Measurements from ENCODE around the gene EPB41L2. TPM values are rescaled to one million over a fixed set of nuclear protein-coding genes. Genes with fewer than 3 reads are reported as not detected.
A peak's percentile ranks its signal among the peaks of the same experiment; 100 is the strongest.

Gene EPB41L2
- total RNA-seq, 1 donor, result 47.4 TPM

DNA sequence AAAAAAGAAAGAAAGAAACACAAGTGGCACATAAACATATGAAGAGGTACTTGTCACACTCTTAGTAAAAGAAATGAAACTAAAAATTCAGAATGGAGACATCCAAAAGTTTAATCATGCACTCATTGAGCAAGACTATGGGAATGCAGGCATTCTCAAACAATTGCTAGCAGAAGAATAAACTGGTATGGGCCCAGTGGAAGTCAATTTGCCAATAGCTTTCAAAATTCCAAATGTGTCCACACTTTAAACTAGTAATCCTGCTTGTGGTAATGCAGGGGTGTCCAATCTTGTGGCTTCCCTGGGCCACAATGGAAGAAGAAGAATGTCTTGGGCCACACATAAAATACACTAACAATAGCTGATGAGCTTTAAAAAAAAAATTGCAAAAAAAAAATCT lies 97.4 kb downstream of the EPB41L2 start:
- Histone ChIP-seq H2AFZ (ENCODE audit: low read length) (no peak overlapping the region), H3K9me3 (ENCODE audit: low read depth, low read length) (no peaks in the 10 kb centered on the region), H4K20me1 (ENCODE audit: insufficient read depth, low read length) (no peaks in the 10 kb centered on the region), H3K79me2 (ENCODE audit: insufficient read depth, low read length) (peaks cover 73% of the 10 kb centered on the region), H3K4me1 (ENCODE audit: insufficient read depth, low read length) (peaks cover 54% of the 10 kb centered on the region), H3K36me3 (ENCODE audit: insufficient read depth, low read length) (no peaks in the 10 kb centered on the region), H3K4me2 (ENCODE audit: insufficient read depth, low read length) (peak overlapping the region; percentile 58), H3K27me3 (ENCODE audit: insufficient read depth, low read length) (no peaks in the 10 kb centered on the region), H3K4me3 (ENCODE audit: insufficient read depth, low read length) (no peak overlapping the region), H3K27ac (ENCODE audit: low read depth, low read length) (peak overlapping the region; percentile 41)
- DNase-seq (ENCODE audit: insufficient read length, low spot score, missing footprints), result no peak
- no peak for TF ChIP-seq CTCF (IDR thresholded peaks at IDR 0.05; ENCODE audit: extremely low read depth, low read depth, low read length)

GRCh38 chr6:130964808-130965604 lies 98.0 kb downstream of the EPB41L2 start:
- Histone ChIP-seq H3K4me3 (ENCODE audit: insufficient read depth, low read length) (no peak overlapping the region), H3K36me3 (ENCODE audit: insufficient read depth, low read length) (no peaks in the 10 kb centered on the region), H2AFZ (ENCODE audit: low read length) (no peak overlapping the region), H3K4me1 (ENCODE audit: insufficient read depth, low read length) (peaks cover 48% of the 10 kb centered on the region), H3K27me3 (ENCODE audit: insufficient read depth, low read length) (no peaks in the 10 kb centered on the region), H3K9me3 (ENCODE audit: low read depth, low read length) (no peaks in the 10 kb centered on the region), H4K20me1 (ENCODE audit: insufficient read depth, low read length) (no peaks in the 10 kb centered on the region), H3K79me2 (ENCODE audit: insufficient read depth, low read length) (peaks cover 79% of the 10 kb centered on the region), H3K4me2 (ENCODE audit: insufficient read depth, low read length) (peak overlapping the region; percentile 58), H3K27ac (ENCODE audit: low read depth, low read length) (peak overlapping the region; percentile 41)
- no peak for DNase-seq (ENCODE audit: insufficient read length, low spot score, missing footprints)
- no peak for TF ChIP-seq CTCF (IDR thresholded peaks at IDR 0.05; ENCODE audit: extremely low read depth, low read depth, low read length)

DNA sequence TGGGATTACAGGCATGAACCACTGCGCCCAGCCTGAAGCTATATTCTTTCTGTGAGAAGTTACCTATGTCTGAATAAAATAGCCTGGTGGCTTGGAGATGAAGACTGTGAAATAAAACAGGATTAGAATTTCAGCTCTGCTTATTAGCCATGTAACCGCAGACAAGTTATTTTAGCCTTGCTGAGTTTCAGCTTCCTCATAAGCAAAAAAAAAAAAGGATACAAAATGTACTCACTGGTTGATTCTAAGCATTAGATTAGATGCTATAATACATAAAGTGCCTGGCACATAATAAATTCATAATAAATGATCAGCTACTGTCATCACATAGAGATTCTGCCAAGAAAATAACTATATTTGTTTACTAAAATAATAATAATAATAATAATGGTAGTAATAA lies 98.8 kb downstream of the EPB41L2 start:
- Histone ChIP-seq H4K20me1 (ENCODE audit: insufficient read depth, low read length) (no peaks in the 10 kb centered on the region), H3K27me3 (ENCODE audit: insufficient read depth, low read length) (no peaks in the 10 kb centered on the region), H2AFZ (ENCODE audit: low read length) (no peak overlapping the region), H3K4me1 (ENCODE audit: insufficient read depth, low read length) (peaks cover 42% of the 10 kb centered on the region), H3K9me3 (ENCODE audit: low read depth, low read length) (no peaks in the 10 kb centered on the region), H3K27ac (ENCODE audit: low read depth, low read length) (no peak overlapping the region), H3K79me2 (ENCODE audit: insufficient read depth, low read length) (peaks cover 82% of the 10 kb centered on the region), H3K4me2 (ENCODE audit: insufficient read depth, low read length) (no peak overlapping the region), H3K4me3 (ENCODE audit: insufficient read depth, low read length) (no peak overlapping the region), H3K36me3 (ENCODE audit: insufficient read depth, low read length) (no peaks in the 10 kb centered on the region)
- DNase-seq (ENCODE audit: insufficient read length, low spot score, missing footprints), result no peak
- TF ChIP-seq CTCF (IDR thresholded peaks at IDR 0.05; ENCODE audit: extremely low read depth, low read depth, low read length), result no peak

DNA sequence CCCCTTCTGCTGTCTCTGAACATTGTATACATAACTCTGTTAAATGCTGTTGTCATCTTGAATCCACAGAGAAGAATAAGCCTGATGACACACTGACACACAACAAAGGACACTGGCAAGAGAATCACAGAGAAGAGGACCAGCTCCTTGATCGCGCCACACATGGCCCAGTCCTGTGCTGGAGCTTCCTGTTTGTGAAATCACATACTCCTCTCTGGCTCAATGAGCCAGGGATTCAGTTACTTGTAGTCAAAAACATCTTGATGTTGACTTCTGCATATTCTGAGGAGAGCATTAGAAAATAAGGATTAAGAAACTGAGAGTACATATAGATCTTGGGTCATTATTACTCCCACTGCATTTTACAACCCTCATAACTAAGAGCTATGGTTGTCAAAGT lies 100.1 kb downstream of the EPB41L2 start:
- Histone ChIP-seq H3K4me2 (ENCODE audit: insufficient read depth, low read length) (no peak overlapping the region), H3K36me3 (ENCODE audit: insufficient read depth, low read length) (no peaks in the 10 kb centered on the region), H3K79me2 (ENCODE audit: insufficient read depth, low read length) (peaks cover 83% of the 10 kb centered on the region), H3K27me3 (ENCODE audit: insufficient read depth, low read length) (no peaks in the 10 kb centered on the region), H3K4me1 (ENCODE audit: insufficient read depth, low read length) (peaks cover 35% of the 10 kb centered on the region), H2AFZ (ENCODE audit: low read length) (no peak overlapping the region), H3K9me3 (ENCODE audit: low read depth, low read length) (no peaks in the 10 kb centered on the region), H3K27ac (ENCODE audit: low read depth, low read length) (no peak overlapping the region), H4K20me1 (ENCODE audit: insufficient read depth, low read length) (no peaks in the 10 kb centered on the region), H3K4me3 (ENCODE audit: insufficient read depth, low read length) (no peak overlapping the region)
- no peak for DNase-seq (ENCODE audit: insufficient read length, low spot score, missing footprints)
- TF ChIP-seq CTCF (IDR thresholded peaks at IDR 0.05; ENCODE audit: extremely low read depth, low read depth, low read length), result no peak

All from osteoblast (primary cell).